Calu3 (cell line): ENCODE data around the gene TECTA. TPM values are rescaled to one million over a fixed set of nuclear protein-coding genes. Genes with fewer than 3 reads are reported as not detected.

Experiments used
- BruUV-seq: library from RNA; stranded (reverse); fragments of 400-500 nt; replicated peaks from 2 replicates; lab custom pipeline; 2021; lab: Mats Ljungman, UMichigan
- CTCF ChIA-PET: fragments of 300-600 bp; sonication (Branson Sonifier 250); formaldehyde crosslinking; loops from one replicate; lab custom pipeline; 2022; ENCODE audit warnings: antibody characterized with exemption; lab: Charles Lee
- DNase-seq: peaks from one replicate; pipeline ENCODE4 v3.0.0; 2022
- H3K27ac Mint-ChIP-seq: one replicate; pipeline ENCODE4 v1.8.0; 2022; ENCODE audit warnings: mixed read lengths; ENCODE audit not compliant: unreplicated experiment
- H3K27me3 Mint-ChIP-seq: one replicate; pipeline ENCODE4 v1.8.0; 2022; ENCODE audit warnings: mixed read lengths; ENCODE audit not compliant: unreplicated experiment
- H3K36me3 Mint-ChIP-seq: one replicate; pipeline ENCODE4 v1.8.0; 2022; ENCODE audit warnings: mild to moderate bottlenecking, moderate library complexity, mixed read lengths; ENCODE audit not compliant: insufficient read depth, unreplicated experiment
- H3K4me1 Mint-ChIP-seq: one replicate; pipeline ENCODE4 v1.8.0; 2022; ENCODE audit warnings: mild to moderate bottlenecking, low read depth, mixed read lengths; ENCODE audit not compliant: unreplicated experiment
- H3K4me3 Mint-ChIP-seq: one replicate; pipeline ENCODE4 v1.8.0; 2022; ENCODE audit warnings: mild to moderate bottlenecking, low read depth, moderate library complexity, mixed read lengths; ENCODE audit not compliant: unreplicated experiment
- H3K9me3 Mint-ChIP-seq: one replicate; pipeline ENCODE4 v1.8.0; 2022; ENCODE audit warnings: low read depth, mixed read lengths; ENCODE audit not compliant: unreplicated experiment
- CTCF ChIP-seq: fragments of 200-600 bp; IDR thresholded peaks from one replicate; pipeline ENCODE4 v1.8.0; 2022; ENCODE audit warnings: antibody characterized with exemption; ENCODE audit not compliant: unreplicated experiment
- intact Hi-C: fragments of 100-400 bp; cut with micrococcal nuclease; formaldehyde crosslinking; loops from one replicate; pipeline ENCODE4 v1.10.0; 2022; ENCODE audit not compliant: unreplicated experiment
- total RNA-seq: library from RNA; stranded (reverse); gene quantifications from 2 replicates; pipeline ENCODE4 v1.2.3, GENCODE V29; 2022

Gene TECTA
- total RNA-seq, 1 experiment from 2014 or later, result not detected

GRCh38 chr11:121151207-121151688 lies 50.2 kb downstream of the TECTA start:
- Mint-ChIP-seq H3K27ac (no peak overlapping the region), H3K4me3 (no peak overlapping the region), H3K27me3 (no peaks in the 10 kb centered on the region), H3K4me1 (no peaks in the 10 kb centered on the region), H3K9me3 (no peaks in the 10 kb centered on the region), H3K36me3 (no peaks in the 10 kb centered on the region)
- intact Hi-C loops, result no loop called here
- DNase-seq, result no peak
- TF ChIP-seq CTCF, result no peak
- BruUV-seq, result no TSS peak
- CTCF ChIA-PET, result no interaction called here

- TF ChIP-seq CTCF, result no peak
These were observed 51.7 kb downstream of the TECTA start for GRCh38 chr11:121152764-121153163.

GRCh38 chr11:121153472-121153871 lies 52.4 kb downstream of the TECTA start:
- Mint-ChIP-seq H3K27ac (no peak overlapping the region), H3K4me3 (no peak overlapping the region), H3K9me3 (no peaks in the 10 kb centered on the region), H3K4me1 (no peaks in the 10 kb centered on the region), H3K27me3 (no peaks in the 10 kb centered on the region), H3K36me3 (no peaks in the 10 kb centered on the region)
- no peak for DNase-seq
- CTCF ChIA-PET, result no interaction called here
- intact Hi-C loops, result no loop called here
- BruUV-seq, result no TSS peak
- no peak for TF ChIP-seq CTCF

More at GRCh38 chr11:121152764-121153163, 51.7 kb downstream of the TECTA start:
- H3K9me3 Mint-ChIP-seq, result no peaks in the 10 kb centered on the region
- H3K36me3 Mint-ChIP-seq, result no peaks in the 10 kb centered on the region
- CTCF ChIA-PET, result no interaction called here
- no peaks in the 10 kb centered on the region for H3K4me1 Mint-ChIP-seq
- intact Hi-C loops, result no loop called here
- BruUV-seq, result no TSS peak
- no peaks in the 10 kb centered on the region for H3K27me3 Mint-ChIP-seq
- H3K4me3 Mint-ChIP-seq, result no peak overlapping the region
- H3K27ac Mint-ChIP-seq, result no peak overlapping the region
- no peak for DNase-seq

- no peaks in the 10 kb centered on the region for H3K4me1 Mint-ChIP-seq
- intact Hi-C loops, result no loop called here
- H3K27ac Mint-ChIP-seq, result no peak overlapping the region
- no TSS peak for BruUV-seq
- H3K27me3 Mint-ChIP-seq, result no peaks in the 10 kb centered on the region
- TF ChIP-seq CTCF, result no peak
- no peaks in the 10 kb centered on the region for H3K9me3 Mint-ChIP-seq
- no peak overlapping the region for H3K4me3 Mint-ChIP-seq
- H3K36me3 Mint-ChIP-seq, result no peaks in the 10 kb centered on the region
- CTCF ChIA-PET, result no interaction called here
- DNase-seq, result no peak
These were observed 53.7 kb downstream of the TECTA start for GRCh38 chr11:121154486-121155314.
